K562 (cell line): Measurements from ENCODE around the gene ARHGEF26. TPM values are rescaled to one million over a fixed set of nuclear protein-coding genes. Genes with fewer than 3 reads are reported as not detected.

Source experiments
- ATAC-seq: fragments of 200-7000 bp; cut with Tn5 transposase; 3 replicates; pipeline ENCODE4 v1.9.1; 2020; ENCODE audit warnings: moderate library complexity
- BruUV-seq: library from RNA; stranded (reverse); fragments of 400-500 nt; replicated peaks from 2 replicates; lab custom pipeline; 2021; lab: Mats Ljungman, UMichigan
- CTCF ChIA-PET: fragments of 300-600 bp; formaldehyde crosslinking; extraction: SDS; loops from one replicate; lab custom pipeline; 2021; ENCODE audit warnings: low intra/inter-chr PET ratio; lab: Yijun Ruan, JAX
- POLR2A ChIA-PET: fragments of 300-600, 350-650 bp; sonication (Branson Sonifier 250); formaldehyde crosslinking; extraction: SDS; loops from one replicate; lab custom pipeline; 2021; ENCODE audit warnings: antibody characterized with exemption, inconsistent platforms; lab: Yijun Ruan, JAX
- DNase-seq, 4 experiments: peaks; one replicate each; pipeline versions ENCODE4 v3.0.0 to v3.0.0-alpha.2; 2011 to 2018; ENCODE audit warnings: low spot score in 3 of 4, mixed read lengths in 3 of 4; ENCODE audit errors: extremely low read depth in 1 of 4
- FAIRE-seq: peaks from 2 replicates; lab custom pipeline; 2011; peaks lifted over from hg19 to GRCh38; lab: Jason Lieb, UNC
- H2AFZ ChIP-seq: 2 replicates; pipeline ENCODE4 v1.6.0; 2011; ENCODE audit warnings: low read depth, low read length, control low read depth, inconsistent platforms
- H3K27ac ChIP-seq: fragments of 200-600 bp; 3 replicates; pipeline ENCODE4 v1.8.0; 2011; ENCODE audit warnings: low read depth, mild to moderate bottlenecking, control low read depth, inconsistent platforms, low read length, moderate library complexity, mixed read lengths; ENCODE audit errors: extremely low read depth
- H3K27me3 ChIP-seq, 2 experiments: fragments of 300-600 bp in 1 of 2; 2 replicates in 1 of 2; 3 replicates in 1 of 2; pipeline versions ENCODE4 v1.6.0 to v1.8.0; 2011; ENCODE audit warnings: inconsistent platforms in 2 of 2, low read length in 2 of 2, mild to moderate bottlenecking in 1 of 2, mixed read lengths in 1 of 2, moderate library complexity in 1 of 2; ENCODE audit not compliant: control insufficient read depth in 2 of 2, insufficient read depth in 2 of 2
- H3K36me3 ChIP-seq: fragments of 300-600 bp; 3 replicates; pipeline ENCODE4 v1.8.0; 2011; ENCODE audit warnings: mild to moderate bottlenecking, low read length, inconsistent platforms; ENCODE audit not compliant: control insufficient read depth, insufficient read depth
- H3K4me1 ChIP-seq, 2 experiments: fragments of 200-600 bp in 1 of 2; replicated peaks in 1 of 2; 2 replicates in 1 of 2; 3 replicates in 1 of 2; pipeline versions ENCODE4 v1.5.1 to v1.8.0; 2011; ENCODE audit warnings: inconsistent platforms in 2 of 2, low read length in 2 of 2, mild to moderate bottlenecking in 1 of 2, mixed read lengths in 1 of 2, moderate library complexity in 1 of 2; ENCODE audit not compliant: control insufficient read depth in 2 of 2, insufficient read depth in 2 of 2
- H3K4me2 ChIP-seq: 2 replicates; pipeline ENCODE4 v1.6.1; 2011; ENCODE audit warnings: low read length, control low read depth, inconsistent platforms, mixed read lengths; ENCODE audit not compliant: insufficient read depth
- H3K4me3 ChIP-seq: fragments of 200-600 bp; sonication (generic), shearing (Covaris generic); 2 replicates; pipeline ENCODE4 v1.5.1; 2016; ENCODE audit warnings: control low read depth, inconsistent platforms
- H3K79me2 ChIP-seq: fragments of 200-600 bp; 3 replicates; pipeline ENCODE4 v1.8.0; 2011; ENCODE audit warnings: low read length, inconsistent platforms; ENCODE audit not compliant: control insufficient read depth, insufficient read depth
- H3K9ac ChIP-seq, 2 experiments: 2 replicates each; pipeline versions ENCODE4 v1.6.0 to v1.6.1; 2011; ENCODE audit warnings: low read depth in 2 of 2, low read length in 2 of 2, control low read depth in 1 of 2, inconsistent platforms in 1 of 2, mild to moderate bottlenecking in 1 of 2, mixed read lengths in 1 of 2; ENCODE audit not compliant: insufficient read depth in 1 of 2
- H3K9me1 ChIP-seq: one replicate; pipeline ENCODE4 v1.6.0; 2011; ENCODE audit warnings: inconsistent platforms, mild to moderate bottlenecking, low read length, moderate library complexity; ENCODE audit not compliant: control insufficient read depth, insufficient read depth
- H3K9me3 ChIP-seq: replicated peaks from 2 replicates; pipeline ENCODE4 v1.5.1; 2011; ENCODE audit warnings: low read depth, low read length, inconsistent platforms; ENCODE audit not compliant: control insufficient read depth, insufficient read depth
- H4K20me1 ChIP-seq: replicated peaks from 2 replicates; pipeline ENCODE4 v1.6.1; 2011; ENCODE audit warnings: low read length, inconsistent platforms, mixed read lengths; ENCODE audit not compliant: control insufficient read depth, insufficient read depth
- IRF2 ChIP-seq: sonication (generic); formaldehyde crosslinking; IDR thresholded peaks from 2 replicates; pipeline ENCODE4 v1.8.1; 2022; ENCODE audit warnings: mild to moderate bottlenecking, missing genetic modification reagents
- NCOA2 ChIP-seq, 2 experiments: fragments of 450-650 bp; IDR thresholded peaks; 2 replicates each; pipeline ENCODE4 v1.6.1; 2018; ENCODE audit warnings: mild to moderate bottlenecking in 2 of 2, moderate library complexity in 1 of 2; ENCODE audit not compliant: partially characterized antibody in 2 of 2
- POLR2H ChIP-seq: IDR thresholded peaks from 2 replicates; pipeline ENCODE4 v1.6.1; 2016; ENCODE audit warnings: missing genetic modification characterization, low read depth, mild to moderate bottlenecking, control low read depth, missing compliant biosample characterization, moderate library complexity
- SIN3B ChIP-seq: fragments of 450-650 bp; IDR thresholded peaks from 2 replicates; pipeline ENCODE4 v1.6.1; 2017; ENCODE audit warnings: low read depth, mild to moderate bottlenecking, moderate library complexity
- SP2 ChIP-seq: IDR thresholded peaks from 2 replicates; pipeline ENCODE4 v1.6.1; 2011; ENCODE audit warnings: mild to moderate bottlenecking, low read depth, low read length, moderate library complexity; ENCODE audit not compliant: poor library complexity, severe bottlenecking; ENCODE audit errors: extremely low read depth
- SRSF7 ChIP-seq: fragments of 200-400 bp; formaldehyde crosslinking; optimal IDR thresholded peaks from 2 replicates; pipeline ENCODE3; 2017; ENCODE audit warnings: mild to moderate bottlenecking, low read depth, low read length
- TOE1 ChIP-seq, 2 experiments: fragments of 450-650 bp in 1 of 2; sonication (generic) in 1 of 2; formaldehyde crosslinking in 1 of 2; IDR thresholded peaks; 2 replicates each; pipeline versions ENCODE4 v1.7.1 to v1.8.0; 2016 to 2022; ENCODE audit warnings: borderline replicate concordance in 2 of 2, mild to moderate bottlenecking in 2 of 2, antibody characterized with exemption in 1 of 2, inconsistent platforms in 1 of 2, low read depth in 1 of 2, missing genetic modification reagents in 1 of 2, moderate library complexity in 1 of 2
- WGBS: fragments of 100-300 bp; shearing (Covaris generic); methylation state at CpG from one replicate; pipeline ENCODE4 v1.1.6; 2016; ENCODE audit warnings: low coverage, mixed read lengths; ENCODE audit not compliant: insufficient coverage; ENCODE audit errors: missing lambda C conversion rate; 5-methylcytosine and 5-hydroxymethylcytosine counted together
- in situ Hi-C: fragments of 300-500 bp; cut with MboI; formaldehyde crosslinking; loops from 4 replicates; pipeline ENCODE4 v1.15.0; 2018; ENCODE audit warnings: inconsistent platforms, mixed read lengths
- intact Hi-C: fragments of 100-400 bp; cut with micrococcal nuclease; formaldehyde crosslinking; loops from 2 replicates; pipeline ENCODE4 v1.14.2; 2022
- polyA plus RNA-seq, 8 experiments: library from polyadenylated mRNA; depleted of rRNA in 4 of 8; stranded (reverse) in 5 of 8; unstranded in 3 of 8; fragments of >200 nt; fragmentation: Nextera tagmentation in 2 of 8; fragmentation: Illumina TruSeq in 1 of 8; extraction: Ambion mirVana in 2 of 8; extraction: Trizol in 1 of 8; gene quantifications; 2 replicates each; pipeline versions ENCODE4 v1.2.1 to v1.2.3, GENCODE V29; 2011 to 2014; ENCODE audit warnings: inconsistent platforms in 1 of 8, missing spikeins in 1 of 8
- total RNA-seq, 7 experiments: library from RNA; depleted of rRNA in 6 of 7; stranded (reverse); fragments of >200 nt in 6 of 7; fragmentation: Illumina TruSeq in 2 of 7; extraction: Trizol in 2 of 7; gene quantifications; 2 replicates each; pipeline versions ENCODE4 v1.2.1 to v1.2.3, GENCODE V29; 2011 to 2021; ENCODE audit warnings: low replicate concordance in 1 of 7
- TF ChIP-seq, protein P1 (sequence below): IDR thresholded peaks from 3 replicates; pipeline ENCODE4 v1.6.1; 2011; ENCODE audit warnings: borderline replicate concordance, mild to moderate bottlenecking; ENCODE audit not compliant: insufficient read length, insufficient read depth
- TF ChIP-seq, protein P2 (sequence below): sonication (generic); formaldehyde crosslinking; IDR thresholded peaks from 2 replicates; pipeline ENCODE4 v1.8.0; 2022; ENCODE audit warnings: missing genetic modification reagents, mild to moderate bottlenecking, borderline replicate concordance
- TF ChIP-seq, protein P3 (sequence below): fragments of 450-650 bp; formaldehyde crosslinking; IDR thresholded peaks from 2 replicates; pipeline ENCODE4 v1.4.0; 2020; ENCODE audit warnings: mild to moderate bottlenecking, moderate library complexity
- TF ChIP-seq, protein P4 (sequence below): sonication (generic); formaldehyde crosslinking; IDR thresholded peaks from 2 replicates; pipeline ENCODE4 v1.9.0; 2022; ENCODE audit warnings: mild to moderate bottlenecking, missing genetic modification reagents
- TF ChIP-seq, protein P5 (sequence below): fragments of 250-450 bp; sonication (Bioruptor Pico); IDR thresholded peaks from 2 replicates; pipeline ENCODE4 v1.4.0; 2020; ENCODE audit warnings: mild to moderate bottlenecking, moderate library complexity

ARHGEF26 gene
- total and polyA plus RNA-seq, 9 of the 15 experiments (the other 6 are each of a cell fraction or from before 2014, with no cell fraction given): 0.01 to 0.11 (median 0.04) TPM; not detected in 2

DNA sequence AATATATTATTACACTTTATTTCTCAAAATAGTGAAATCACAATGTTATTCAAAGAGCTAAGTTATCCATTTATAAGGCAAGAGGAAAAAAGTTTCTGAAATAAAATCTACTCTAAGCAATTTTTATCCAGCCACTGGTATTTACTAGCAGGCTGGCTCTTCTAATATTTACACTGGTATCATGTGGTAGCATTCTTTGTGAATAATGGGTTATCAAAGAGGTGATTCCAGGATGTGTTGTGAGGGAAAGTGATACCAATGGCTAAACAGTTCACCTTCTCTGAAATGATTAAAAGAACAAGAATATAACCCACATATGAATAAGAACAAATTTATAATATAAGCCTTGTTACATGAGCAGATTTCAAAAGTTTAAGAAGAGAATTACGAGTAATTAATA lies 159.0 kb downstream of the ARHGEF26 start (continued):
- TF ChIP-seq NCOA2 (IDR thresholded peaks at IDR 0.05; ENCODE audit: partially characterized antibody in 2 of 2) (no peak), POLR2H (no peak)

DNA sequence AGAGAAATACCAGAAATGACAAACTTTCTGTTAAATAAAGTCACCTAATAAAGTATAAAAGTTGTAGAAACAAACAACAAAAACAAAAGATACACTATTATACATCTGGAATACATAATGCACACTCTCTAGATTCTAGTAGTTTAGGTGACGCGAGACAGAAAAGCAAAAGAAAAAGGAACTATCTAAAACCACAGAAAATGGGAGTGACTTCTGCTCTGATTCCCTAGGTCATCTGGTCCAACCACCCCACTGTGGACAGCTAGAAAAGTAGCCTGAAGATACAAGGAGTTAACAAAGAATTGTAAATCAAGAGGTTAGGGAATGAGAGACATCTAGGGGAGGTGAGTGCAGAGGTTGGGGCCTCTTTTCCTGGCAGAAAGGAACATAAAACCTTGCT lies 164.0 kb downstream of the ARHGEF26 start:
- Histone ChIP-seq H2AFZ (no peak overlapping the region), H3K9me3 (no peaks in the 10 kb centered on the region), H3K9me1 (no peaks in the 10 kb centered on the region), H3K27me3 (no peaks in the 10 kb centered on the region), H3K79me2 (no peaks in the 10 kb centered on the region), H3K4me1 (no peaks in the 10 kb centered on the region), H3K36me3 (peaks cover 83% of the 10 kb centered on the region), H3K4me3 (no peak overlapping the region), H4K20me1 (no peaks in the 10 kb centered on the region), H3K9ac (no peak overlapping the region), H3K4me2 (no peak overlapping the region), H3K27ac (no peak overlapping the region)
- BruUV-seq: no TSS peak
- no peak for DNase-seq
- ATAC-seq: no peak
- 87% methylated on average over 2 of the region's 2 CpGs for WGBS
- in situ Hi-C loops (no loop called here), intact Hi-C loops (no loop called here)
- no peak for FAIRE-seq
- ChIA-PET POLR2A (no interaction called here), CTCF (no interaction called here)
- TF ChIP-seq, protein P1, sequence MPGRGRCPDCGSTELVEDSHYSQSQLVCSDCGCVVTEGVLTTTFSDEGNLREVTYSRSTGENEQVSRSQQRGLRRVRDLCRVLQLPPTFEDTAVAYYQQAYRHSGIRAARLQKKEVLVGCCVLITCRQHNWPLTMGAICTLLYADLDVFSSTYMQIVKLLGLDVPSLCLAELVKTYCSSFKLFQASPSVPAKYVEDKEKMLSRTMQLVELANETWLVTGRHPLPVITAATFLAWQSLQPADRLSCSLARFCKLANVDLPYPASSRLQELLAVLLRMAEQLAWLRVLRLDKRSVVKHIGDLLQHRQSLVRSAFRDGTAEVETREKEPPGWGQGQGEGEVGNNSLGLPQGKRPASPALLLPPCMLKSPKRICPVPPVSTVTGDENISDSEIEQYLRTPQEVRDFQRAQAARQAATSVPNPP: no peak
- TF ChIP-seq, protein P2, sequence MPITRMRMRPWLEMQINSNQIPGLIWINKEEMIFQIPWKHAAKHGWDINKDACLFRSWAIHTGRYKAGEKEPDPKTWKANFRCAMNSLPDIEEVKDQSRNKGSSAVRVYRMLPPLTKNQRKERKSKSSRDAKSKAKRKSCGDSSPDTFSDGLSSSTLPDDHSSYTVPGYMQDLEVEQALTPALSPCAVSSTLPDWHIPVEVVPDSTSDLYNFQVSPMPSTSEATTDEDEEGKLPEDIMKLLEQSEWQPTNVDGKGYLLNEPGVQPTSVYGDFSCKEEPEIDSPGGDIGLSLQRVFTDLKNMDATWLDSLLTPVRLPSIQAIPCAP (CRISPR knock-in tag): no peak
- TF ChIP-seq, protein P3, sequence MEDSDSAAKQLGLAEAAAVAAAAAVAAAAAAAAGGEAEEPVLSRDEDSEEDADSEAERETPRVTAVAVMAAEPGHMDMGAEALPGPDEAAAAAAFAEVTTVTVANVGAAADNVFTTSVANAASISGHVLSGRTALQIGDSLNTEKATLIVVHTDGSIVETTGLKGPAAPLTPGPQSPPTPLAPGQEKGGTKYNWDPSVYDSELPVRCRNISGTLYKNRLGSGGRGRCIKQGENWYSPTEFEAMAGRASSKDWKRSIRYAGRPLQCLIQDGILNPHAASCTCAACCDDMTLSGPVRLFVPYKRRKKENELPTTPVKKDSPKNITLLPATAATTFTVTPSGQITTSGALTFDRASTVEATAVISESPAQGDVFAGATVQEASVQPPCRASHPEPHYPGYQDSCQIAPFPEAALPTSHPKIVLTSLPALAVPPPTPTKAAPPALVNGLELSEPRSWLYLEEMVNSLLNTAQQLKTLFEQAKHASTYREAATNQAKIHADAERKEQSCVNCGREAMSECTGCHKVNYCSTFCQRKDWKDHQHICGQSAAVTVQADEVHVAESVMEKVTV: no peak
- TF ChIP-seq SRSF7 (no peak), TOE1 (IDR thresholded peaks at IDR 0.05; ENCODE audit: borderline replicate concordance) (no peak), TOE1 (CRISPR knock-in tag; IDR thresholded peaks at IDR 0.05; ENCODE audit: borderline replicate concordance, low read depth) (no peak), IRF2 (CRISPR knock-in tag) (no peak), SP2 (no peak), SIN3B (no peak)
- TF ChIP-seq, protein P4, sequence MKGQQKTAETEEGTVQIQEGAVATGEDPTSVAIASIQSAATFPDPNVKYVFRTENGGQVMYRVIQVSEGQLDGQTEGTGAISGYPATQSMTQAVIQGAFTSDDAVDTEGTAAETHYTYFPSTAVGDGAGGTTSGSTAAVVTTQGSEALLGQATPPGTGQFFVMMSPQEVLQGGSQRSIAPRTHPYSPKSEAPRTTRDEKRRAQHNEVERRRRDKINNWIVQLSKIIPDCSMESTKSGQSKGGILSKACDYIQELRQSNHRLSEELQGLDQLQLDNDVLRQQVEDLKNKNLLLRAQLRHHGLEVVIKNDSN (CRISPR knock-in tag): no peak
- TF ChIP-seq, protein P5, sequence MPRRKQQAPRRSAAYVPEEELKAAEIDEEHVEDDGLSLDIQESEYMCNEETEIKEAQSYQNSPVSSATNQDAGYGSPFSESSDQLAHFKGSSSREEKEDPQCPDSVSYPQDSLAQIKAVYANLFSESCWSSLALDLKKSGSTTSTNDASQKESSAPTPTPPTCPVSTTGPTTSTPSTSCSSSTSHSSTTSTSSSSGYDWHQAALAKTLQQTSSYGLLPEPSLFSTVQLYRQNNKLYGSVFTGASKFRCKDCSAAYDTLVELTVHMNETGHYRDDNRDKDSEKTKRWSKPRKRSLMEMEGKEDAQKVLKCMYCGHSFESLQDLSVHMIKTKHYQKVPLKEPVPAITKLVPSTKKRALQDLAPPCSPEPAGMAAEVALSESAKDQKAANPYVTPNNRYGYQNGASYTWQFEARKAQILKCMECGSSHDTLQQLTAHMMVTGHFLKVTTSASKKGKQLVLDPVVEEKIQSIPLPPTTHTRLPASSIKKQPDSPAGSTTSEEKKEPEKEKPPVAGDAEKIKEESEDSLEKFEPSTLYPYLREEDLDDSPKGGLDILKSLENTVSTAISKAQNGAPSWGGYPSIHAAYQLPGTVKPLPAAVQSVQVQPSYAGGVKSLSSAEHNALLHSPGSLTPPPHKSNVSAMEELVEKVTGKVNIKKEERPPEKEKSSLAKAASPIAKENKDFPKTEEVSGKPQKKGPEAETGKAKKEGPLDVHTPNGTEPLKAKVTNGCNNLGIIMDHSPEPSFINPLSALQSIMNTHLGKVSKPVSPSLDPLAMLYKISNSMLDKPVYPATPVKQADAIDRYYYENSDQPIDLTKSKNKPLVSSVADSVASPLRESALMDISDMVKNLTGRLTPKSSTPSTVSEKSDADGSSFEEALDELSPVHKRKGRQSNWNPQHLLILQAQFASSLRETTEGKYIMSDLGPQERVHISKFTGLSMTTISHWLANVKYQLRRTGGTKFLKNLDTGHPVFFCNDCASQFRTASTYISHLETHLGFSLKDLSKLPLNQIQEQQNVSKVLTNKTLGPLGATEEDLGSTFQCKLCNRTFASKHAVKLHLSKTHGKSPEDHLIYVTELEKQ (CRISPR knock-in tag): no peak
